H1 (cell line): ENCODE measurements around the gene PTGIS. TPM values are rescaled to one million over a fixed set of nuclear protein-coding genes. Genes with fewer than 3 reads are reported as not detected.
A peak's percentile ranks its signal among the peaks of the same experiment; 100 is the strongest.

Experiments
- CTCF ChIA-PET: fragments of 300-600 bp; sonication (Branson Sonifier 250); formaldehyde crosslinking; loops from one replicate; lab custom pipeline; 2021; ENCODE audit not compliant: partially characterized antibody; lab: Charles Lee
- POLR2A ChIA-PET: fragments of 300-600 bp; sonication (Branson Sonifier 250); formaldehyde crosslinking; loops from one replicate; lab custom pipeline; 2021; ENCODE audit warnings: inconsistent platforms; ENCODE audit not compliant: partially characterized antibody; lab: Charles Lee
- DNase-seq, 2 experiments: peaks; one replicate each; pipeline versions ENCODE4 v3.0.0 to v3.0.0-alpha.2; 2010 to 2022; ENCODE audit warnings: low spot score in 2 of 2, low read depth in 1 of 2, mixed read lengths in 1 of 2
- FAIRE-seq: peaks from 2 replicates; lab custom pipeline; 2011; peaks lifted over from hg19 to GRCh38; lab: Jason Lieb, UNC
- H2AFZ ChIP-seq: 2 replicates; pipeline ENCODE4 v1.8.1; 2012; ENCODE audit warnings: low read length, inconsistent platforms
- H2AK5ac ChIP-seq: 2 replicates; pipeline ENCODE4 v1.6.1; 2013; ENCODE audit warnings: low read depth, low read length
- H2BK120ac ChIP-seq: replicated peaks from 2 replicates; pipeline ENCODE3; 2013; ENCODE audit warnings: low read depth, low read length, inconsistent platforms
- H2BK12ac ChIP-seq: 2 replicates; pipeline ENCODE4 v1.6.1; 2013; ENCODE audit warnings: low read depth, low read length
- H2BK15ac ChIP-seq: 2 replicates; pipeline ENCODE4 v1.6.1; 2013; ENCODE audit warnings: low read length
- H2BK20ac ChIP-seq: 2 replicates; pipeline ENCODE4 v1.6.1; 2013; ENCODE audit warnings: low read length
- H2BK5ac ChIP-seq: 2 replicates; pipeline ENCODE4 v1.6.1; 2013; ENCODE audit warnings: low read depth, low read length
- H3K14ac ChIP-seq: 2 replicates; pipeline ENCODE4 v1.6.1; 2013; ENCODE audit warnings: inconsistent platforms; ENCODE audit not compliant: insufficient read length
- H3K18ac ChIP-seq: 2 replicates; pipeline ENCODE4 v1.6.1; 2013; ENCODE audit warnings: low read length; ENCODE audit errors: extremely low read depth
- H3K23ac ChIP-seq: 2 replicates; pipeline ENCODE4 v1.6.1; 2013; ENCODE audit warnings: inconsistent platforms; ENCODE audit not compliant: insufficient read length
- H3K23me2 ChIP-seq: 2 replicates; pipeline ENCODE4 v1.6.1; 2013; ENCODE audit warnings: low read depth, low read length
- H3K27ac ChIP-seq: 2 replicates; pipeline ENCODE4 v1.6.1; 2011; ENCODE audit warnings: low read depth, low read length, inconsistent platforms
- H3K27me3 ChIP-seq, 4 experiments: replicated peaks in 1 of 4; 1 replicate in 1 of 4; 2 replicates in 3 of 4; pipeline versions ENCODE4 v1.6.1 to v1.8.1; 2011 to 2013; ENCODE audit warnings: low read length in 3 of 4, mild to moderate bottlenecking in 3 of 4, inconsistent platforms in 2 of 4, mixed read lengths in 2 of 4, moderate library complexity in 1 of 4; ENCODE audit not compliant: control insufficient read depth in 3 of 4, insufficient read depth in 3 of 4; ENCODE audit errors: extremely low read depth in 1 of 4
- H3K36me3 ChIP-seq, 4 experiments: 2 replicates each; pipeline versions ENCODE4 v1.6.1 to v1.8.1; 2011 to 2013; ENCODE audit warnings: mild to moderate bottlenecking in 4 of 4, low read length in 3 of 4, moderate library complexity in 2 of 4, control low read depth in 1 of 4, inconsistent platforms in 1 of 4; ENCODE audit not compliant: insufficient read depth in 4 of 4, control insufficient read depth in 2 of 4
- H3K4ac ChIP-seq: replicated peaks from 2 replicates; pipeline ENCODE3; 2013; ENCODE audit warnings: low read length, low read depth, mixed read lengths, inconsistent platforms; ENCODE audit not compliant: insufficient read length
- H3K4me1 ChIP-seq, 4 experiments: replicated peaks in 1 of 4; 1 replicate in 1 of 4; 2 replicates in 3 of 4; pipeline versions ENCODE4 v1.6.1 to v1.8.1; 2011 to 2013; ENCODE audit warnings: low read length in 3 of 4, inconsistent platforms in 2 of 4, mixed read lengths in 1 of 4; ENCODE audit not compliant: insufficient read depth in 4 of 4, control insufficient read depth in 3 of 4
- H3K4me2 ChIP-seq, 2 experiments: 2 replicates each; pipeline versions ENCODE4 v1.6.1 to v1.8.1; 2011 to 2013; ENCODE audit warnings: low read depth in 2 of 2, low read length in 2 of 2, control low read depth in 1 of 2, inconsistent platforms in 1 of 2, mild to moderate bottlenecking in 1 of 2; ENCODE audit not compliant: insufficient read depth in 1 of 2
- H3K4me3 ChIP-seq, 4 experiments: fragments of 200-600, 300-600 bp in 1 of 4; sonication (generic), shearing (Covaris generic), sonication (Bioruptor Twin) in 1 of 4; 2 replicates each; pipeline versions ENCODE4 v1.5.1 to v1.8.1; 2011 to 2016; ENCODE audit warnings: low read length in 4 of 4, low read depth in 3 of 4, control low read depth in 2 of 4, inconsistent platforms in 2 of 4, mild to moderate bottlenecking in 2 of 4, mixed read lengths in 1 of 4, moderate library complexity in 1 of 4; ENCODE audit not compliant: insufficient read depth in 2 of 4; ENCODE audit errors: extremely low read depth in 1 of 4
- H3K56ac ChIP-seq: replicated peaks from 2 replicates; pipeline ENCODE3; 2013; ENCODE audit warnings: low read depth, mild to moderate bottlenecking, mixed read lengths, low read length, inconsistent platforms; ENCODE audit not compliant: insufficient read length
- H3K79me1 ChIP-seq: 2 replicates; pipeline ENCODE4 v1.6.1; 2013; ENCODE audit warnings: low read depth, low read length, control low read depth
- H3K79me2 ChIP-seq, 2 experiments: 2 replicates each; pipeline versions ENCODE4 v1.6.1 to v1.8.1; 2012 to 2013; ENCODE audit warnings: low read length in 2 of 2, mild to moderate bottlenecking in 2 of 2, inconsistent platforms in 1 of 2; ENCODE audit not compliant: insufficient read depth in 2 of 2, control insufficient read depth in 1 of 2
- H3K9ac ChIP-seq, 4 experiments: replicated peaks in 1 of 4; 1 replicate in 1 of 4; 2 replicates in 3 of 4; pipeline versions ENCODE4 v1.6.1 to v1.8.1; 2011 to 2013; ENCODE audit warnings: low read depth in 3 of 4, low read length in 3 of 4, control low read depth in 2 of 4, mild to moderate bottlenecking in 2 of 4, moderate library complexity in 2 of 4, inconsistent platforms in 1 of 4; ENCODE audit errors: extremely low read depth in 1 of 4
- H3K9me3 ChIP-seq, 2 experiments: 2 replicates each; pipeline versions ENCODE4 v1.6.1 to v1.8.1; 2012 to 2013; ENCODE audit warnings: mild to moderate bottlenecking in 2 of 2, moderate library complexity in 2 of 2, control low read depth in 1 of 2, inconsistent platforms in 1 of 2, low read depth in 1 of 2, low read length in 1 of 2, mixed read lengths in 1 of 2; ENCODE audit not compliant: insufficient read depth in 2 of 2
- H4K20me1 ChIP-seq, 2 experiments: replicated peaks in 1 of 2; 2 replicates each; pipeline versions ENCODE3 to v1.8.1; 2011 to 2013; ENCODE audit warnings: inconsistent platforms in 2 of 2, low read length in 2 of 2, mild to moderate bottlenecking in 1 of 2; ENCODE audit not compliant: insufficient read depth in 2 of 2, control insufficient read depth in 1 of 2
- H4K5ac ChIP-seq: 2 replicates; pipeline ENCODE4 v1.6.1; 2013; ENCODE audit warnings: low read length, low read depth, mixed read lengths, inconsistent platforms; ENCODE audit not compliant: insufficient read length
- H4K8ac ChIP-seq: 2 replicates; pipeline ENCODE4 v1.8.0; 2013; ENCODE audit warnings: mild to moderate bottlenecking, moderate library complexity, low read length, inconsistent platforms; ENCODE audit not compliant: insufficient read depth; ENCODE audit errors: extremely low read depth
- H4K91ac ChIP-seq: replicated peaks from 2 replicates; pipeline ENCODE3; 2013; ENCODE audit warnings: low read length, mixed read lengths, inconsistent platforms; ENCODE audit not compliant: insufficient read length
- CREB1 ChIP-seq: IDR thresholded peaks from 2 replicates; pipeline ENCODE4 v1.6.1; 2012; ENCODE audit warnings: inconsistent platforms
- CTCF ChIP-seq, 3 experiments: IDR thresholded peaks; 1 replicate in 2 of 3; 2 replicates in 1 of 3; pipeline versions ENCODE4 v1.5.1 to v1.6.1; 2011; ENCODE audit warnings: low read length in 3 of 3, mild to moderate bottlenecking in 3 of 3, inconsistent platforms in 2 of 3, low read depth in 1 of 3, moderate library complexity in 1 of 3; ENCODE audit not compliant: insufficient read depth in 1 of 3; ENCODE audit errors: control extremely low read depth in 1 of 3
- JUND ChIP-seq: IDR thresholded peaks from 2 replicates; pipeline ENCODE4 v1.6.1; 2011; ENCODE audit warnings: mild to moderate bottlenecking, improper control_type of control experiment, low read length
- MAX ChIP-seq: IDR thresholded peaks from 2 replicates; pipeline ENCODE4 v1.6.1; 2012; ENCODE audit warnings: inconsistent platforms
- RXRA ChIP-seq: IDR thresholded peaks from 2 replicates; pipeline ENCODE4 v1.6.1; 2011; ENCODE audit warnings: low read depth, mild to moderate bottlenecking, low read length, moderate library complexity; ENCODE audit not compliant: insufficient read depth
- SIN3A ChIP-seq, 2 experiments: IDR thresholded peaks in 1 of 2; conservative IDR thresholded peaks in 1 of 2; 2 replicates each; pipeline ENCODE4 v1.6.1; 2011 to 2012; ENCODE audit warnings: low read length in 2 of 2, improper control_type of control experiment in 1 of 2, low read depth in 1 of 2, mild to moderate bottlenecking in 1 of 2
- SIRT6 ChIP-seq: IDR thresholded peaks from one replicate; pipeline ENCODE4 v1.7.1; 2012; ENCODE audit warnings: low read length, inconsistent platforms
- WGBS, 2 experiments: shearing (Covaris generic) in 1 of 2; methylation state at CpG; one replicate each; pipeline versions ENCODE4 v1.1.6 to v1.1.7; 2013 to 2015; ENCODE audit warnings: low lambda C conversion rate in 2 of 2, mixed read lengths in 2 of 2, inconsistent platforms in 1 of 2, low coverage in 1 of 2, missing lambda C conversion rate in 1 of 2; ENCODE audit not compliant: insufficient replicate concordance in 2 of 2, insufficient coverage in 1 of 2, insufficient read length in 1 of 2; ENCODE audit errors: extremely low coverage in 1 of 2, missing lambda C conversion rate in 1 of 2; 5-methylcytosine and 5-hydroxymethylcytosine counted together
- polyA plus RNA-seq, 7 experiments: library from polyadenylated mRNA; depleted of rRNA in 3 of 7; stranded (reverse) in 5 of 7; unstranded in 2 of 7; fragments of >200 nt in 5 of 7; fragments of 200-250 nt in 2 of 7; gene quantifications; 1 replicate in 5 of 7; 2 replicates in 1 of 7; 4 replicates in 1 of 7; pipeline versions ENCODE4 v1.2.1 to v1.2.3, GENCODE V29; 2011 to 2013; ENCODE audit warnings: missing spikeins in 2 of 7, mixed read lengths in 2 of 7
- total RNA-seq: library from RNA; stranded (reverse); fragmentation: NEBNext Ultra II Directional; extraction: Animal tissue kit (Norgen Biotek cat#: 25700); gene quantifications from 2 replicates; pipeline ENCODE4 v1.2.1, GENCODE V29; 2021

PTGIS gene
- total and polyA plus RNA-seq, 2 of the 8 experiments (the other 6 are each of a cell fraction or from before 2014, with no cell fraction given) = 29.9 to 35.5 TPM

- Histone ChIP-seq H4K91ac (no peak overlapping the region), H4K20me1 (no peaks in the 10 kb centered on the region), H2BK12ac (no peak overlapping the region), H2AFZ (no peak overlapping the region), H3K4me1 (peaks cover 0 to 3% (median 2%) of the 10 kb centered on the region in 4 experiments; a peak in 1 of 7 replicates), H3K4ac (no peak overlapping the region), H2BK20ac (no peak overlapping the region), H3K4me3 (peak overlapping the region in 2 of 4 experiments; percentile 19 to 46; a peak in 2 of 8 replicates), H3K27ac (no peak overlapping the region), H4K5ac (no peak overlapping the region), H3K27me3 (no peaks in the 10 kb centered on the region), H2BK5ac (no peak overlapping the region), H3K4me2 (peak overlapping the region; percentile 0 to 81; a peak in 3 of 4 replicates), H3K23ac (no peak overlapping the region), H2AK5ac (no peak overlapping the region), H3K9ac (no peak overlapping the region), H3K9me3 (no peaks in the 10 kb centered on the region), H3K79me2 (no peaks in the 10 kb centered on the region), H3K23me2 (peaks cover 5% of the 10 kb centered on the region; the same call in 1 of the 2 replicates), H3K18ac (no peak overlapping the region), H3K79me1 (no peaks in the 10 kb centered on the region), H4K8ac (no peak overlapping the region), H2BK120ac (no peak overlapping the region), H2BK15ac (no peak overlapping the region; the same call in 1 of the 2 replicates), H3K14ac (no peak overlapping the region), H3K56ac (no peak overlapping the region), H3K36me3 (no peaks in the 10 kb centered on the region)
- ChIA-PET CTCF (interaction anchor here (0.5 to 23.7 kb wide), 100 partner anchors 8 to 459 kb away, joined by 3 to 665 read pairs (median 4); no protein-coding TSS in a partner anchor), POLR2A (interaction anchor here (0.9 to 1.8 kb wide), 3 partner anchors 67 to 280 kb away, joined by 3 to 6 read pairs (median 4); no protein-coding TSS in a partner anchor)
- 18% methylated on average over 17 of the region's 17 CpGs; no CpG with 5 or more reads in 1 of the 2 experiments for WGBS, 2 experiments
- FAIRE-seq = no peak
- peak; percentile 49 to 90 for DNase-seq
- TF ChIP-seq JUND (peak; percentile 48; the same call in 1 of the 2 replicates), RXRA (no peak), CTCF (IDR thresholded peaks at IDR 0.05; ENCODE audit: control extremely low read depth in 1 of 3, insufficient read depth in 1 of 3, low read depth in 1 of 3, low read length in 3 of 3) (peak; percentile 88 to 96 (median 96)), CREB1 (peak; percentile 79), MAX (peak; percentile 56; the same call in 1 of the 2 replicates), SIRT6 (no peak), SIN3A (conservative IDR thresholded peaks at IDR 0.05 in 1 of 2, IDR thresholded peaks at IDR 0.05 in 1 of 2; ENCODE audit: low read depth in 1 of 2, low read length in 2 of 2) (0 out of 4 replicates have a peak, but pooled peaks of 1 of the 2 experiments have one; percentile 37)
These were observed 41.1 kb upstream of the PTGIS start for GRCh38 chr20:49608752-49609670.
